Astrocyte (in vitro differentiated cells and primary cell): ENCODE measurements around the gene SOCS1. TPM values are rescaled to one million over a fixed set of nuclear protein-coding genes. Genes with fewer than 3 reads are reported as not detected.
A peak's percentile ranks its signal among the peaks of the same experiment; 100 is the strongest.

Experiments used
- DNase-seq: peaks from one replicate; pipeline ENCODE4 v3.0.0-alpha.2; 2010; ENCODE audit warnings: low read depth
- FAIRE-seq: peaks from 2 replicates; lab custom pipeline; 2011; peaks lifted over from hg19 to GRCh38; lab: Jason Lieb, UNC
- H2AFZ ChIP-seq: 2 replicates; pipeline ENCODE4 v1.6.0; 2012; ENCODE audit warnings: low read depth, low read length, inconsistent platforms
- H3K27ac ChIP-seq: 2 replicates; pipeline ENCODE4 v1.5.1; 2011; ENCODE audit warnings: low read depth, low read length, inconsistent platforms
- H3K27me3 ChIP-seq: 2 replicates; pipeline ENCODE4 v1.6.0; 2011; ENCODE audit warnings: low read length, inconsistent platforms; ENCODE audit not compliant: insufficient read depth
- H3K36me3 ChIP-seq: 2 replicates; pipeline ENCODE4 v1.5.1; 2011; ENCODE audit warnings: low read length, inconsistent platforms; ENCODE audit not compliant: insufficient read depth
- H3K4me1 ChIP-seq: 2 replicates; pipeline ENCODE4 v1.5.1; 2011; ENCODE audit warnings: low read length, inconsistent platforms; ENCODE audit not compliant: insufficient read depth
- H3K4me2 ChIP-seq: 2 replicates; pipeline ENCODE4 v1.6.0; 2012; ENCODE audit warnings: low read length, inconsistent platforms
- H3K4me3 ChIP-seq: 2 replicates; pipeline ENCODE4 v1.5.1; 2011; ENCODE audit warnings: low read depth, mild to moderate bottlenecking, low read length, inconsistent platforms; ENCODE audit not compliant: insufficient read depth
- H3K79me2 ChIP-seq: 2 replicates; pipeline ENCODE4 v1.6.0; 2012; ENCODE audit warnings: mild to moderate bottlenecking, low read length, inconsistent platforms; ENCODE audit not compliant: insufficient read depth
- H3K9ac ChIP-seq: 2 replicates; pipeline ENCODE4 v1.6.0; 2012; ENCODE audit warnings: mild to moderate bottlenecking, low read length, inconsistent platforms
- H3K9me3 ChIP-seq: 2 replicates; pipeline ENCODE4 v1.5.1; 2012; ENCODE audit warnings: low read depth, mild to moderate bottlenecking, low read length, inconsistent platforms; ENCODE audit not compliant: insufficient read depth
- H4K20me1 ChIP-seq: 2 replicates; pipeline ENCODE4 v1.6.0; 2012; ENCODE audit warnings: low read length, inconsistent platforms; ENCODE audit not compliant: insufficient read depth
- H3K27ac Mint-ChIP-seq: one replicate; pipeline ENCODE4 v1.8.0; 2021; ENCODE audit warnings: mild to moderate bottlenecking, mixed read lengths; ENCODE audit not compliant: unreplicated experiment
- H3K27me3 Mint-ChIP-seq: one replicate; pipeline ENCODE4 v1.8.0; 2021; ENCODE audit warnings: low read depth, mixed read lengths; ENCODE audit not compliant: unreplicated experiment
- H3K36me3 Mint-ChIP-seq: one replicate; pipeline ENCODE4 v1.8.0; 2021; ENCODE audit warnings: low read depth, mixed read lengths; ENCODE audit not compliant: unreplicated experiment
- H3K4me1 Mint-ChIP-seq: one replicate; pipeline ENCODE4 v1.8.0; 2021; ENCODE audit warnings: low read depth, mixed read lengths; ENCODE audit not compliant: unreplicated experiment
- H3K4me3 Mint-ChIP-seq: one replicate; pipeline ENCODE4 v1.8.0; 2021; ENCODE audit warnings: mild to moderate bottlenecking, moderate library complexity, mixed read lengths; ENCODE audit not compliant: unreplicated experiment
- H3K9me3 Mint-ChIP-seq: one replicate; pipeline ENCODE4 v1.8.0; 2021; ENCODE audit warnings: mild to moderate bottlenecking, mixed read lengths; ENCODE audit not compliant: unreplicated experiment
- EZH2 ChIP-seq: IDR thresholded peaks from 2 replicates; pipeline ENCODE4 v1.6.1; 2012; ENCODE audit warnings: mild to moderate bottlenecking, low read length, inconsistent platforms; ENCODE audit not compliant: insufficient read depth
- total RNA-seq: library from RNA; stranded (reverse); gene quantifications from 2 replicates; pipeline ENCODE4 v1.2.1, GENCODE V29; 2021
- TF ChIP-seq, protein P1 (sequence below): IDR thresholded peaks from 2 replicates; pipeline ENCODE4 v1.5.1; 2011; ENCODE audit warnings: low read depth, mild to moderate bottlenecking, inconsistent platforms, low read length, moderate library complexity; ENCODE audit not compliant: insufficient read depth

SOCS1 gene
- total RNA-seq, 1 donor from 2014 or later: 16.0 TPM

DNA sequence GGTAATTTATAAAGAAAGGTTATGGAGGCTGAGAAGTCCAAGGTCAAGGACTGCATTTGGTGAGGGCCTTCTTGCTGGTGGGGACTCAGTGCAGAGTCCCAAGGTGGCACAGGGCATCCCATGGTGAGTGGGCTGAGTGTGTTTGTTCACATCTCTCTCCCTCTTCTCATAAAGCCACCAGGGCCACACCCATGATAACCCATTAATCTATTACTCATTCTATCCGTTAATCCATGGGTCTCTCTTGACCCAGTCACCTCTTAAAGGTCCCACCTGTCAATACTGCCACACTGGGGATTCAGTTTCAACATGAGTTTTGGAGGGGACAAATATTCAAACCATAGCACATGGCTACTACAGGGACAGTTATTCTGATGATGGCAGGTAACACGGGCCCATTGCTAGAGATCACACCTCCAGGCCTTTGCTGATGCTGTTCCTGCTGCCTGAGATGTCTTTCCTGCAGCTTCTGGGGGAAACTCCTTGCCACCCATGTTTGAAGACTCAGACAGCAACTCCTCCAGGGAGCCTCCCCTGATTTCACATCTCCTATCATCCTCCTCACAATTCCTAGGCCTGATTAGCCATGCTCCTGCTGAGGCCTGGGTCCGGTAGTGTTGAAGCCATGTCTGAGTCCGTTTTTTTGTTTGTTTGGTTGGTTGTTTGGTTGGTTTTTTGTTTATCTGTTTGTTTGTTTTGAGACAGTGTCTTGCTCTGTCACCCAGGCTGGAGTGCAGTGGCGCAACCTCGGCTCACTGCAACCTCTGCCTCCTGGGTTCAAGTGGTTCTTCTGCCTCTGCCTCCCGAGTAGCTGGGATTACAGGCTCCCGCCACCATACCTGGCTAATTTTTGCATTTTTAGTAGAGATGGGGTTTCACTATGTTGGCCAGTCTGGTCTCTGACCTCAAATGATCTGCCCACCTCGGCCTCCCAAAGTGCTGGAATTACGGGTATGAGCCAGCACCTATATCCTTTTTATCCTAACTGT lies 16.1 kb downstream of the SOCS1 start:
- no peaks in the 10 kb centered on the region for H3K4me1 Mint-ChIP-seq
- FAIRE-seq (no peak), DNase-seq (no peak)
- Histone ChIP-seq H3K4me1 (no peaks in the 10 kb centered on the region), H3K36me3 (no peaks in the 10 kb centered on the region), H3K27ac (no peak overlapping the region), H4K20me1 (no peaks in the 10 kb centered on the region), H3K79me2 (no peaks in the 10 kb centered on the region), H3K9ac (no peak overlapping the region), H3K4me3 (no peak overlapping the region), H3K4me2 (no peak overlapping the region), H2AFZ (no peak overlapping the region), H3K9me3 (no peaks in the 10 kb centered on the region), H3K27me3 (peaks cover 5% of the 10 kb centered on the region)
- peak overlapping the region; percentile 41 for H3K27ac Mint-ChIP-seq
- TF ChIP-seq, protein P1, sequence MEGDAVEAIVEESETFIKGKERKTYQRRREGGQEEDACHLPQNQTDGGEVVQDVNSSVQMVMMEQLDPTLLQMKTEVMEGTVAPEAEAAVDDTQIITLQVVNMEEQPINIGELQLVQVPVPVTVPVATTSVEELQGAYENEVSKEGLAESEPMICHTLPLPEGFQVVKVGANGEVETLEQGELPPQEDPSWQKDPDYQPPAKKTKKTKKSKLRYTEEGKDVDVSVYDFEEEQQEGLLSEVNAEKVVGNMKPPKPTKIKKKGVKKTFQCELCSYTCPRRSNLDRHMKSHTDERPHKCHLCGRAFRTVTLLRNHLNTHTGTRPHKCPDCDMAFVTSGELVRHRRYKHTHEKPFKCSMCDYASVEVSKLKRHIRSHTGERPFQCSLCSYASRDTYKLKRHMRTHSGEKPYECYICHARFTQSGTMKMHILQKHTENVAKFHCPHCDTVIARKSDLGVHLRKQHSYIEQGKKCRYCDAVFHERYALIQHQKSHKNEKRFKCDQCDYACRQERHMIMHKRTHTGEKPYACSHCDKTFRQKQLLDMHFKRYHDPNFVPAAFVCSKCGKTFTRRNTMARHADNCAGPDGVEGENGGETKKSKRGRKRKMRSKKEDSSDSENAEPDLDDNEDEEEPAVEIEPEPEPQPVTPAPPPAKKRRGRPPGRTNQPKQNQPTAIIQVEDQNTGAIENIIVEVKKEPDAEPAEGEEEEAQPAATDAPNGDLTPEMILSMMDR: no peak
- no peak for TF ChIP-seq EZH2
- no peaks in the 10 kb centered on the region for H3K36me3 Mint-ChIP-seq
- no peak overlapping the region for H3K4me3 Mint-ChIP-seq
- H3K27me3 Mint-ChIP-seq: peaks cover under 1% of the 10 kb centered on the region
- H3K9me3 Mint-ChIP-seq: no peaks in the 10 kb centered on the region

GRCh38 chr16:11238272-11239202 lies 17.5 kb downstream of the SOCS1 start:
- Histone ChIP-seq H3K79me2 (no peaks in the 10 kb centered on the region), H2AFZ (no peak overlapping the region), H3K27me3 (peaks cover 2% of the 10 kb centered on the region), H4K20me1 (no peaks in the 10 kb centered on the region), H3K27ac (no peak overlapping the region), H3K4me1 (no peaks in the 10 kb centered on the region), H3K9me3 (no peaks in the 10 kb centered on the region), H3K36me3 (no peaks in the 10 kb centered on the region), H3K4me2 (no peak overlapping the region), H3K4me3 (no peak overlapping the region), H3K9ac (no peak overlapping the region)
- no peaks in the 10 kb centered on the region for H3K36me3 Mint-ChIP-seq
- H3K27me3 Mint-ChIP-seq: peaks cover 2% of the 10 kb centered on the region
- no peak overlapping the region for H3K27ac Mint-ChIP-seq
- no peak for FAIRE-seq
- no peak overlapping the region for H3K4me3 Mint-ChIP-seq
- DNase-seq: no peak
- H3K9me3 Mint-ChIP-seq: no peaks in the 10 kb centered on the region
- TF ChIP-seq, protein P1: no peak
- no peak for TF ChIP-seq EZH2
- H3K4me1 Mint-ChIP-seq: no peaks in the 10 kb centered on the region
